ENCODE results near the gene PDS5A.
"Not testable (repeated sequence)": the region's sequence is repeated elsewhere in the genome, so short reads cannot be mapped to it uniquely, and the experiment has no call there.

The PDS5A gene

DNA sequence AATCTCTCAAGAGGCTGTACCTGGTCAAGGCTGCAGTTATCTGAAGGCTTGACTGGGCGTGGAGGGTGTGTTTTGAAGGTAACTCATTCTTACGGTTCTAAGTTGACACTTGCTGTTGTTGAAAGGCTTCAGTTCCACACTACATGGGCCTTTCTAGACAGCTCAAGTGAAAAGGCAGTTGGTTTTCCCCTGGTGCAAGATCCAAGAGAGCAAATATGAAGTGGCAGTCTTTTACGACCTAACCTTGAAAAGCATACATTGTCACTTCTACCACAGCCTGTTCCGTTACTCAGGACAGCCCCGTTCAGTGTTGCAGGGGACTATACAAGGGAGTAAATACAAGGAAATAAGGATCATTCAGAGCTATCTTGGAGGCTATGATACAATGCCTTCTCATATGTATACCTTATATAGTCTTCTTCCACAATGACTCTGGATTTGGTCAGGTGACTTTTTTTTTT is 46.2 kb downstream of the PDS5A start:
- Histone ChIP-seq H3K4me2 (ENCODE audit: low read length) (no peak overlapping the region), H3K27me3 (ENCODE audit: control insufficient read depth, insufficient read depth, low read length) (no peaks in the 10 kb centered on the region), H3K9ac (ENCODE audit: low read depth, low read length) (no peak overlapping the region), H3K4me3 (ENCODE audit: low read length) (no peak overlapping the region), H3K4me1 (ENCODE audit: control insufficient read depth, insufficient read depth, low read length) (peaks cover 21% of the 10 kb centered on the region), H3K9me3 (replicated peaks; ENCODE audit: low read length) (no peaks in the 10 kb centered on the region), H3K36me3 (ENCODE audit: insufficient read depth, low read length) (peaks cover 27% of the 10 kb centered on the region)

DNA sequence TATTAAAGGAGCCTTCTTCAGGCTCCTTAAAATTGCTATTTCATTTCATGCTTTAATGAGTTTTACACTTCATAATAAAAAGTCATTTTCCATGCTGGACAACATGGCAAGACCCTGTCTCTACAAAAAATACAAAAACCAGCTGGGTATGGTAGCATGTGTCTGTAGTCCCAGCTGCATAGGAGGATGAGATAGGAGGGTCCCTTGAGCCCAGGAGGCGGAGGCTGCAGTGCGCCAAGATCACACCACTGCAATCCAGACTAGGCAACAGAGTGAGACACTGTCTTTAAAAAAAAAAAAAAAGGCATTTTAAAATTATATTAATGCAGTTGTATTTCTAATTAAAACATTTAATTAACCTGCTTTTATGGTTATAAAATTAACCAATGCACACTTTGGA is 49.2 kb downstream of the PDS5A start:
- Histone ChIP-seq H3K4me2 (ENCODE audit: low read length) (no peak overlapping the region), H3K4me3 (ENCODE audit: low read length) (no peak overlapping the region), H3K4me1 (ENCODE audit: control insufficient read depth, insufficient read depth, low read length) (peaks cover 9% of the 10 kb centered on the region), H3K9me3 (replicated peaks; ENCODE audit: low read length) (no peaks in the 10 kb centered on the region), H3K36me3 (ENCODE audit: insufficient read depth, low read length) (peaks cover 41% of the 10 kb centered on the region), H3K27me3 (ENCODE audit: control insufficient read depth, insufficient read depth, low read length) (no peaks in the 10 kb centered on the region), H3K9ac (ENCODE audit: low read depth, low read length) (no peak overlapping the region)

DNA sequence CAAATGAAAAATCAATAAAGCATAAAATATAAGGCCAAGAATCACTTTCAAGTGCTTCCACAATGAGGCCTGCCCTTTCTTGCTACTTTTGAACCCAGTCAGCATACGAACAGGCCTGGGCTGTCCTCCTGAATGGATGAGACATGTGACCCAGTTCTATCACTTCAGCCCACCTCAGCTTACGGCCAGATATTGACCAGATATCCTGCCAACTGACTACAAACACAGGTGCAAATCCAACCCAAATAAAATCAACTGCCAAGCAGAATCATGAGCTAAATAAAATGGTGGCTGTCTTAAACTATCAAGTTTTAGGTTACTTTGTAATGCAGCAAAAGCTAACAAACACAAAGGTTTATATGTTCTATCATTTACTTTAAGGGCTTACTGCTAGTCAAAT is 53.7 kb downstream of the PDS5A start:
- Histone ChIP-seq H3K36me3 (ENCODE audit: insufficient read depth, low read length) (peaks cover 50% of the 10 kb centered on the region), H3K4me3 (ENCODE audit: low read length) (no peak overlapping the region), H3K4me1 (ENCODE audit: control insufficient read depth, insufficient read depth, low read length) (no peaks in the 10 kb centered on the region), H3K4me2 (ENCODE audit: low read length) (no peak overlapping the region), H3K9me3 (replicated peaks; ENCODE audit: low read length) (no peaks in the 10 kb centered on the region), H3K9ac (ENCODE audit: low read depth, low read length) (no peak overlapping the region), H3K27me3 (ENCODE audit: control insufficient read depth, insufficient read depth, low read length) (no peaks in the 10 kb centered on the region)

GRCh38 chr4:39922399-39922798 is 55.3 kb downstream of the PDS5A start:
- Histone ChIP-seq H3K4me3 (ENCODE audit: low read length) (no peak overlapping the region), H3K9ac (ENCODE audit: low read depth, low read length) (no peak overlapping the region), H3K9me3 (replicated peaks; ENCODE audit: low read length) (no peaks in the 10 kb centered on the region), H3K36me3 (ENCODE audit: insufficient read depth, low read length) (peaks cover 47% of the 10 kb centered on the region), H3K27me3 (ENCODE audit: control insufficient read depth, insufficient read depth, low read length) (no peaks in the 10 kb centered on the region), H3K4me2 (ENCODE audit: low read length) (no peak overlapping the region), H3K4me1 (ENCODE audit: control insufficient read depth, insufficient read depth, low read length) (no peaks in the 10 kb centered on the region)

DNA sequence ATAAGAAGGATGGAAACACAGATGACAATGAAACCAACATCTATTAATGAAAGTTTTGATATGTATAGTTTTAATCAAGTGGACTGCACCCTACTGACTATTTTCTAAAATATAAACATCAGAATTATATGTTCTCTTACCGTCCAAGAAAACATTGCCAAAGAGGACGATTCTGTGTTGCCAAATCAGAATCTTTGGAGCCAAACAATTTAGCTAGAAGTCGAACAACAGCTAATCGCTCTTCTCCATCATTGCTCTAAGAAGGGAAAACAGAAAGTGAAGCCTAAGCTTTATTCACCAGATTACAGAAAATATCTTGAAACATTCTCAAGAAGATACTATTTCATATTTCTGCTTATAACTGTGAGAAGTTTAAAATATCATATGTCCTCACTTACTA is 64.2 kb downstream of the PDS5A start:
- Histone ChIP-seq H3K27me3 (ENCODE audit: control insufficient read depth, insufficient read depth, low read length) (no peaks in the 10 kb centered on the region), H3K36me3 (ENCODE audit: insufficient read depth, low read length) (peaks cover 67% of the 10 kb centered on the region), H3K4me3 (ENCODE audit: low read length) (no peak overlapping the region), H3K9ac (ENCODE audit: low read depth, low read length) (no peak overlapping the region), H3K4me1 (ENCODE audit: control insufficient read depth, insufficient read depth, low read length) (no peaks in the 10 kb centered on the region), H3K4me2 (ENCODE audit: low read length) (no peak overlapping the region), H3K9me3 (replicated peaks; ENCODE audit: low read length) (no peaks in the 10 kb centered on the region)

DNA sequence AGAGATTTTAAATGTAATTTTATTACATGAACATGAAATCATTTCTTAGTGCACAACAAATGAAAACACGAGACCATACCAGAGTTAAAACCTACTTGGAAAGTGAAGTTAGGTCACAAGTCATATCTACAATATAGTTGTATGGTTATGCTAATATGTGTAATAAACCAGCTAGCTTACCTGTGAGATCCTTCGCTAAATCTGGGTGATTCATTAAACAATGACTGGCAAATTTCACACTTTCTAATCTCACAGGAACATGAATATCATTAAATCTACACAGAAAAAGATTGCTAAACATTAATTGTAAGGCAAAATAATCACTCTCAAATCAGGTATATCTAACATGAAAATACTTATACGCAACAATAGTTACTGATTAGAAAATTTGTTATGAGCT is 67.6 kb downstream of the PDS5A start:
- no peak overlapping the region for H3K4me2 ChIP-seq (ENCODE audit: low read length)
- no peaks in the 10 kb centered on the region for H3K9me3 ChIP-seq (replicated peaks; ENCODE audit: low read length)
- peaks cover 45% of the 10 kb centered on the region for H3K36me3 ChIP-seq (ENCODE audit: insufficient read depth, low read length)

GRCh38 chr4:39908284-39908683 is 69.4 kb downstream of the PDS5A start:
- H3K4me3 ChIP-seq (ENCODE audit: low read length) = no peak overlapping the region
- H3K27me3 ChIP-seq (ENCODE audit: control insufficient read depth, insufficient read depth, low read length) = no peaks in the 10 kb centered on the region
- H3K4me1 ChIP-seq (ENCODE audit: control insufficient read depth, insufficient read depth, low read length) = no peaks in the 10 kb centered on the region
- no peak overlapping the region for H3K4me2 ChIP-seq (ENCODE audit: low read length)
- peaks cover 40% of the 10 kb centered on the region for H3K36me3 ChIP-seq (ENCODE audit: insufficient read depth, low read length)
- no peaks in the 10 kb centered on the region for H3K9me3 ChIP-seq (replicated peaks; ENCODE audit: low read length)
- no peak overlapping the region for H3K9ac ChIP-seq (ENCODE audit: low read depth, low read length)

More for the DNA sequence above, 67.6 kb downstream of the PDS5A start:
- Histone ChIP-seq H3K27me3 (ENCODE audit: control insufficient read depth, insufficient read depth, low read length) (no peaks in the 10 kb centered on the region), H3K9ac (ENCODE audit: low read depth, low read length) (no peak overlapping the region), H3K4me1 (ENCODE audit: control insufficient read depth, insufficient read depth, low read length) (no peaks in the 10 kb centered on the region), H3K4me3 (ENCODE audit: low read length) (no peak overlapping the region)

- no peaks in the 10 kb centered on the region for H3K4me1 ChIP-seq (ENCODE audit: control insufficient read depth, insufficient read depth, low read length)
- H3K9me3 ChIP-seq (replicated peaks; ENCODE audit: low read length) = no peaks in the 10 kb centered on the region
- no peak overlapping the region for H3K4me2 ChIP-seq (ENCODE audit: low read length)
- no peak overlapping the region for H3K9ac ChIP-seq (ENCODE audit: low read depth, low read length)
- no peaks in the 10 kb centered on the region for H3K27me3 ChIP-seq (ENCODE audit: control insufficient read depth, insufficient read depth, low read length)
- H3K36me3 ChIP-seq (ENCODE audit: insufficient read depth, low read length) = peaks cover 45% of the 10 kb centered on the region
- H3K4me3 ChIP-seq (ENCODE audit: low read length) = no peak overlapping the region
Measured at GRCh38 chr4:39905656-39906055, 72.1 kb downstream of the PDS5A start.

DNA sequence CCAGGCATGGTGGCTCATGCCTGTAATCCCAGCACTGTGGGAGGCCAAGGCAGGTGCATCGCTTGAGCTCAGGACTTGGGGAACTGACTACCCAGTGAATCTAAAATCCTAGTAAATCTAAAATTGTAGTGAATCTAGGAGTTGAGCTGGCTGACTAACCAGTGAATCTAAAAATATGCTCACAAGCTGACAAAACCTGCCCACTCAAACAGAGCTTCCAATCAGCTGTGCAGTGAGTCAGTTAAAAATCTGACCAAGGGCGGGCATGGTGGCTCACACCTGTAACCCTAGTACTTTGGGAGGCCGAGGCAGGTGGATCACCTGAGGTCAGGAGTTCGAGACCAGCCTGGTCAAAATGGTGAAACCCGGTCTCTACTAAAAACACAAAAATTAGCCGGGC is 72.7 kb downstream of the PDS5A start:
- H3K36me3 ChIP-seq (ENCODE audit: insufficient read depth, low read length) = peaks cover 46% of the 10 kb centered on the region
- H3K9ac ChIP-seq (ENCODE audit: low read depth, low read length); H3K4me1 ChIP-seq (ENCODE audit: control insufficient read depth, insufficient read depth, low read length); H3K4me2 ChIP-seq (ENCODE audit: low read length); H3K9me3 ChIP-seq (replicated peaks; ENCODE audit: low read length); H3K4me3 ChIP-seq (ENCODE audit: low read length); H3K27me3 ChIP-seq (ENCODE audit: control insufficient read depth, insufficient read depth, low read length): not testable (repeated sequence)

DNA sequence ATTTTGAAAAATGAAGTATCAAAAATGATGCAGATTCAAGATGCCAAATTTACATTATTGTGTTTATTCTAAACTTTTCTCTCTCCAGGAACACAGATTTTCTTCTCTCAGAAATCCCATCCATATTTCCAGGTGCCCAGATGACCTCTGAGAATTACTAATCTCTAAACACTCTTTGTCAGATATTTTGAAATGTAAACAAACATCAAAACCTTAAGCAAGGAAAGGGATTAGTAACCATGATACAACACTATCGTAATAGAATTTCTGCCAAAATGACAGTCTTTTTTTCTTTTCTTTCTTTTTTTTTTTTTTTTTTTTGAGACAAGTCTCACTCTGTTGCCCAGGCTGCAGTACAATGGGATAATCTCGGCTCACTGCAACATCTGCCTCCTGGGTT is 76.7 kb downstream of the PDS5A start:
- Histone ChIP-seq H3K27me3 (ENCODE audit: control insufficient read depth, insufficient read depth, low read length) (no peaks in the 10 kb centered on the region), H3K9me3 (replicated peaks; ENCODE audit: low read length) (no peaks in the 10 kb centered on the region), H3K4me2 (ENCODE audit: low read length) (no peak overlapping the region), H3K36me3 (ENCODE audit: insufficient read depth, low read length) (peaks cover 68% of the 10 kb centered on the region), H3K4me1 (ENCODE audit: control insufficient read depth, insufficient read depth, low read length) (no peaks in the 10 kb centered on the region), H3K4me3 (ENCODE audit: low read length) (no peak overlapping the region), H3K9ac (ENCODE audit: low read depth, low read length) (no peak overlapping the region)

GRCh38 chr4:39899291-39899690 is 78.4 kb downstream of the PDS5A start:
- H3K9ac ChIP-seq (ENCODE audit: low read depth, low read length) = no peak overlapping the region
- H3K4me3 ChIP-seq (ENCODE audit: low read length) = no peak overlapping the region
- H3K4me2 ChIP-seq (ENCODE audit: low read length) = no peak overlapping the region
- no peaks in the 10 kb centered on the region for H3K27me3 ChIP-seq (ENCODE audit: control insufficient read depth, insufficient read depth, low read length)
- H3K36me3 ChIP-seq (ENCODE audit: insufficient read depth, low read length) = peaks cover 74% of the 10 kb centered on the region
- H3K4me1 ChIP-seq (ENCODE audit: control insufficient read depth, insufficient read depth, low read length) = no peaks in the 10 kb centered on the region
- H3K9me3 ChIP-seq (replicated peaks; ENCODE audit: low read length) = no peaks in the 10 kb centered on the region

- Histone ChIP-seq H3K4me2 (ENCODE audit: low read length) (no peak overlapping the region), H3K9ac (ENCODE audit: low read depth, low read length) (no peak overlapping the region), H3K36me3 (ENCODE audit: insufficient read depth, low read length) (peaks cover 69% of the 10 kb centered on the region), H3K9me3 (replicated peaks; ENCODE audit: low read length) (no peaks in the 10 kb centered on the region), H3K4me1 (ENCODE audit: control insufficient read depth, insufficient read depth, low read length) (no peaks in the 10 kb centered on the region), H3K27me3 (ENCODE audit: control insufficient read depth, insufficient read depth, low read length) (no peaks in the 10 kb centered on the region), H3K4me3 (ENCODE audit: low read length) (no peak overlapping the region)
Measured at GRCh38 chr4:39898015-39898414, 79.7 kb downstream of the PDS5A start.

Data from skeletal muscle satellite cell (primary cell).